Ishikawa (cell line): Measurements from ENCODE around the gene MYO5B.

Experiments
- CEBPB ChIP-seq: IDR thresholded peaks from 2 replicates; pipeline ENCODE4 v1.6.1; 2012
- CREB1 ChIP-seq: IDR thresholded peaks from 2 replicates; pipeline ENCODE4 v1.6.1; 2012; ENCODE audit warnings: low read depth
- EGR1 ChIP-seq: IDR thresholded peaks from 2 replicates; pipeline ENCODE4 v1.6.1; 2012
- EP300 ChIP-seq: IDR thresholded peaks from 2 replicates; pipeline ENCODE4 v1.6.1; 2012; ENCODE audit warnings: borderline replicate concordance
- FOXM1 ChIP-seq: IDR thresholded peaks from 2 replicates; pipeline ENCODE4 v1.6.1; 2012; ENCODE audit warnings: low read depth, borderline replicate concordance
- MAX ChIP-seq: IDR thresholded peaks from 2 replicates; pipeline ENCODE4 v1.6.1; 2012
- RAD21 ChIP-seq: IDR thresholded peaks from 2 replicates; pipeline ENCODE4 v1.6.1; 2012; ENCODE audit warnings: low read depth
- REST ChIP-seq: IDR thresholded peaks from 2 replicates; pipeline ENCODE4 v1.6.1; 2012; ENCODE audit warnings: low read depth, mild to moderate bottlenecking
- TAF1 ChIP-seq: IDR thresholded peaks from 2 replicates; pipeline ENCODE4 v1.6.1; 2012; ENCODE audit warnings: low read depth, mild to moderate bottlenecking
- TEAD4 ChIP-seq: IDR thresholded peaks from 2 replicates; pipeline ENCODE4 v1.6.1; 2012
- USF1 ChIP-seq: IDR thresholded peaks from 2 replicates; pipeline ENCODE4 v1.6.1; 2012
- YY1 ChIP-seq: IDR thresholded peaks from 2 replicates; pipeline ENCODE4 v1.6.1; 2012; ENCODE audit warnings: low read depth

Gene MYO5B

GRCh38 chr18:49784427-49785185, 410.3 kb downstream of the MYO5B start:
- TF ChIP-seq RAD21 (peak; percentile 25; the same call in 1 of the 2 replicates), TEAD4 (no peak)

- no peak for TF ChIP-seq YY1
- TF ChIP-seq CEBPB: no peak
- no peak for TF ChIP-seq TAF1
- no peak for TF ChIP-seq USF1
- TF ChIP-seq MAX: no peak
- TF ChIP-seq FOXM1: no peak
- TF ChIP-seq CREB1: no peak
- no peak for TF ChIP-seq EGR1
- TF ChIP-seq EP300: no peak
- TF ChIP-seq REST: no peak
Observed at GRCh38 chr18:49778826-49779465, 416.0 kb downstream of the MYO5B start.
